ENCODE measurements around the gene CISD3. TPM values are rescaled to one million over a fixed set of nuclear protein-coding genes. Genes with fewer than 3 reads are reported as not detected.

The CISD3 gene
- polyA plus RNA-seq, 5 donors: 9.5 to 20.5 (median 11.5) TPM

GRCh38 chr17:38705803-38706504, 24.2 kb upstream of the CISD3 start:
- DNase-seq: no peak

- no peak for DNase-seq
Observed at GRCh38 chr17:38706505-38707216, 23.5 kb upstream of the CISD3 start.

DNA sequence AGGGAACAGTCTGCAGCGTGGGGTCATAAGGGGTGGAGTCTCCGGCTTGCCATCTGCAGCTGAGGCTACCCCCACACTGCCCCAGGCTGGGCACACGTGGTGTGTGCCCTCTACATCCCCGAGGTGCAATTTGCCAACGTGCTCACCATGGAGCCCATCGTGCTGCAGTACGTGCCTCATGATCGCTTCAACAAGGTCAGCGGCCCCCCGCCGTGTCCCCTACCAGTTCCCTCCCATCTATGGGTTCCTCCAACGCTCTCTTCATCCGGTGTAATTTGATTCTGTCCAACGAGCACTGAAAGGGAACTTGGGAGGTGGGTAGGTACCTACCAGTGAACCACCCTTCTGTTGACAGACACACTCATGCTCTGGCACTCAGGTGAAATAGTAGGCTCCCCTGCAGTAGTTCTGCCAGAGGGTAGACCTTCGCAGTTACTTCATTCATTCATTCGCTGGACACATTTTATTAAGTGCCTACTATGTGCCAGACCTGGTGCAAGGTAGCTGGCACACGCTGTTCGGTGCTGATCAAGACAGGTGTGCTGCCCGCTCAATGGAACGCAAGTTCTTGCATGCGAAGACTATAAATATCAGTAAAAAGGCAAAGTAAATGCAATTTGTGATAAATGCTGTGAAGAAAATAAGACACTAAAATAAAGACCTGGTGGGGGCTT, 22.3 kb upstream of the CISD3 start:
- no peak for DNase-seq

DNA sequence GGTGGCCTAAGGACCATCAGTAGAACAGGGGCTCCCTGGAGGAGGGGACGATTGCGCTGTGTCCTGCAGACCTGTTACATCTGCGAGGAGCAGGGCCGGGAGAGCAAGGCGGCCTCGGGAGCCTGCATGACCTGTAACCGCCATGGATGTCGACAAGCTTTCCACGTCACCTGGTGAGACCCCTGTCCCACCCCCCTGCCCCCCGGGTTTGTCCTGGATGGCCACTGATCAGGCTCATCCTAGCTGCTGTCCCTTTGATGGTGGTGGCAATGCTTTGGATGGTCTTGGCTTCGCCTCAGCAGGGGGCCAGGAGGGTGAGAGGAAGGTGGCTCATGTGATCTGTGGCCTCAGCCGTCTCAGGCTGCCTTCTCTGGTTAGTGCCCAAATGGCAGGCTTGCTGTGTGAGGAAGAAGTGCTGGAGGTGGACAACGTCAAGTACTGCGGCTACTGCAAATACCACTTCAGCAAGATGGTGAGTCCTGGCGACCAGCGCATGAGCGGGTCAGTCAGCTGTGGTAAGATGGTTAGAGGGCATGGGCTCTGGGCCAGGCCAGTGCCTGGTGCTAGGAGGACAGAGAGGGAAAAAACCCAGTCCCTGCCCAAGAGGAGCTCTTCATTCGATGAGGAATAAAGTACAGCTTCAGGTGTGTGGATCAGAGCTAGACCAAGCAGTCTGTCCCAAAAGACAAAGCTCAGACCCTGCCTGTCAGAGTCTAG, 20.9 kb upstream of the CISD3 start:
- no peak for DNase-seq

GRCh38 chr17:38709864-38710603, 20.1 kb upstream of the CISD3 start:
- no peak for DNase-seq

GRCh38 chr17:38710604-38710962, 19.6 kb upstream of the CISD3 start:
- no peak for DNase-seq

GRCh38 chr17:38710985-38711384, 19.2 kb upstream of the CISD3 start:
- no peak for DNase-seq

- DNase-seq: no peak
Observed at GRCh38 chr17:38711792-38712571, 18.2 kb upstream of the CISD3 start.

- DNase-seq: no peak
Observed at GRCh38 chr17:38712593-38712992, 17.5 kb upstream of the CISD3 start.

DNA sequence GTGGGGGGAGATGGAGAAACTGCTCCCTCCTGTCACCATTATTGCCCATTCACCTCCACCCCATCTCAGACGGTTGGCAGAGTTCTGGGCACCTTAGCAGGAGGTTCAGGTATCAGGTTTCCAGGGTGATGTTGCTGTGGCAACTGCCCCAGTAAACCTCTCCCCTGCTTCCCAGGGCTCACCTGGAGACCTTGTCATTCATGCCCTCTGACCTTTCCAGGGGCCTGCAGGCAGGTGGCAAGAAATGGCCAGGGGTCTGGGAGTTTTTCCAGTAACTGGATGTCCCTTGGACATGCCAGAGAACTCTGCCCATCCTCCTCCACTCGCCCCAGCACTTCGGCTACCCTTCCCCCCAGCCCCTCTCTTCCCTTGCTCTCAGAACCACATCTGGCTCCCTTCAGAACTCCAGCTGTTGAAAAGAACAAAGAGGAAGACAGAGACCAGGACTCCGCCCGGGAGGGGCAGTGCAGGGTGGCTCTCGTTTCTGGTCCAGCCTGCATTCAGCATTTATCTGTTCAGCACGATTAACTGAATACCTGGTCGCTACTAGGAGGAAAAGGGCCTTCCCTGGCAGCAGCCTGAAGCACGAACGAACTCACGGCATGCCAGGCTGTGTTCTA, 16.6 kb upstream of the CISD3 start:
- no peak for DNase-seq

DNA sequence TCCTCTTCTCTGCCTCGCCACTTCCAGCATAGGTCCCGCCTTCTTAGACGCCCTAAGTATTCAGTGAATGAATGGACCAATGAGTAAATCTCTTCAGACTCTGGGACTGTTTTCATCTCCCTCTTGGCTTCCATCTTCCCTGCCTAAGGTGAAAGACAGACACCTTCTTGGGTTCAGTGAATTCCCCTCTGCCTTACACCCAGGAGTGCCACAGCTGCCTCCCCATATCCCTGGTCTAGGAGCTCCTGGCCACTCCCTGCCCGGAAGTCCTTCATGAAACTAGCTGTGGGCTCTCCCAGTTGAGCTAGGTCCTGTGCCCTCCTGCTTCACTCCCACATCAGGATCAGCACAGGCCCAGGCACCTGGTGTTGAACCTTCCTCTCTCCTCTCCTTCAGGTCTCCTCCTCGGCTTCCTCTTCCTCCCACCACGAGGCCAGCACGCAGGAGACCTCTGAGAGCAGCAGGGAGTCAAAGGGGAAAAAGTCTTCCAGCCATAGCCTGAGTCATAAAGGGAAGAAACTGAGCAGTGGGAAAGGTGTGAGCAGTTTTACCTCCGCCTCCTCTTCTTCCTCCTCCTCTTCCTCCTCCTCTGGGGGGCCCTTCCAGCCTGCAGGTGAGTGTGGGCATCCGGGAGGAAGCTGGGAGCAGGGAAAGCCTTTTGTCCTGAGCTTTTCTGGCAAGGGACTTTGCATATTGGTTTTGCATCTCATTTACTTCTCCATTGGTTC, 14.8 kb upstream of the CISD3 start:
- DNase-seq: no peak

DNA sequence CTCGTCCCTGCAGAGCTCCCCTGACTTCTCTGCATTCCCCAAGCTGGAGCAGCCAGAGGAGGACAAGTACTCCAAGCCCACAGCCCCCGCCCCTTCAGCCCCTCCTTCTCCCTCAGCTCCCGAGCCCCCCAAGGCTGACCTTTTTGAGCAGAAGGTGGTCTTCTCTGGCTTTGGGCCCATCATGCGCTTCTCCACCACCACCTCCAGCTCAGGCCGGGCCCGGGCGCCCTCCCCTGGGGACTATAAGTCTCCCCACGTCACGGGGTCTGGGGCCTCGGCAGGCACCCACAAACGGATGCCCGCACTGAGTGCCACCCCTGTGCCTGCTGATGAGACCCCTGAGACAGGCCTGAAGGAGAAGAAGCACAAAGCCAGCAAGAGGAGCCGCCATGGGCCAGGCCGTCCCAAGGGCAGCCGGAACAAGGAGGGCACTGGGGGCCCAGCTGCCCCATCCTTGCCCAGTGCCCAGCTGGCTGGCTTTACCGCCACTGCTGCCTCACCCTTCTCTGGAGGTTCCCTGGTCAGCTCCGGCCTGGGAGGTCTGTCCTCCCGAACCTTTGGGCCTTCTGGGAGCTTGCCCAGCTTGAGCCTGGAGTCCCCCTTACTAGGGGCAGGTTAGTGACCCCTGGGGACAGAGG, 13.7 kb upstream of the CISD3 start:
- DNase-seq: no peak

- DNase-seq: no peak
Observed at GRCh38 chr17:38717139-38717745, 12.9 kb upstream of the CISD3 start.

DNA sequence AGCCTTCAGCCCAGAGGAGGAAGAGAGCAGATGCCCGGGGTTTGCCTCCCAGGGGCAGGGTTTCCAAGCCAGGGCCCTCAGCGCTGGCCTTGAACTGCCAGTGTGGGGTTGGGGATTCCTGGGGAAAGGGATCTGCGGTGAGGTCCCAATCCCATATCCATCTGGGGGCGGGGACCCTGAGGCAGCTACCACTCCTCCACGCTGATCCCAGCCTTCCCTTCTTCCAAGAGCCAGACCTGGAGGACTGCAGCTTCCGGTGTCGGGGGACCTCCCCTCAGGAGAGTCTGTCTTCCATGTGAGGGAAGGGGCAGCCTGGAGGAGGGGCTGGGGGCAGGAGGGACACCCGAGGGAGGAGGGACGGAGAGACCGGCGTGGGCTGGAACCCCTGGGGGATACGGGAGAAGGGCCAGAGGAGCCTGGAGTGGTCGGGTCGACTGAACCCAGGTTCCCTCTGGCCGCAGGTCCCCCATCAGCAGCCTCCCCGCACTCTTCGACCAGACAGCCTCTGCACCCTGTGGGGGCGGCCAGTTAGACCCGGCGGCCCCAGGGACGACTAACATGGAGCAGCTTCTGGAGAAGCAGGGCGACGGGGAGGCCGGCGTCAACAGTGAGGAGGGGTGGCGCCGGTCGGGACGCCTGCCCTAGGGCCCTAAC, 10.7 kb upstream of the CISD3 start:
- DNase-seq: no peak

DNA sequence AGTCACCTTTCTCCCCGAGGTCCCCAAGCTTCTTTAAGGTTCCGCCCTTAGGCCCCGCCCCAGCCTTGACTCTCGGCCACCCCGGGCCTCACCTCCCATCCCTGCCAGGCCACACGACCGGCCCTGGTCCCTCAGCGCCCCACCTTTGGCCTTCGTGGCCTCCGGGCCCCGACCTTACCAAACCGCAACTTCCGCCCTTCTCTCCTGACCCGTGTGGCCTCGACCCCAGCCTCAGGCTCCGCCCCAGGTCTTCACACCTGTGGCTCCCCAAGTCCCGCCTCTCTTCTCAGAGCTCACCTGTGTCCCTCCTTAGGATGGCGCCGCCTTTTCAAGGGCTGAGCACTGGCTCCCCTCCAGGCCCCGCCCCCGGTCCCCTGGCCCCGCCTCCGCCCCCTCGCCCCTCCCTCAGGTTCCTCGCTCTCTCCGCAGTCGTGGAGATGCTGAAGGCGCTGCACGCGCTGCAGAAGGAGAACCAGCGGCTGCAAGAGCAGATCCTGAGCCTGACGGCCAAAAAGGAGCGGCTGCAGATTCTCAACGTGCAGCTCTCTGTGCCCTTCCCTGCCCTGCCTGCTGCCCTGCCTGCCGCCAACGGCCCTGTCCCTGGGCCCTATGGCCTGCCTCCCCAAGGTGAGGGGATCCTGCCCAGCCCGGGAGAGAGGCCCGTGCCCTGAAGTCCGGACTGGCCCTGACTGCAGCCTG, 10.0 kb upstream of the CISD3 start:
- DNase-seq: no peak

GRCh38 chr17:38720941-38721340, 9.2 kb upstream of the CISD3 start:
- DNase-seq: no peak

DNA sequence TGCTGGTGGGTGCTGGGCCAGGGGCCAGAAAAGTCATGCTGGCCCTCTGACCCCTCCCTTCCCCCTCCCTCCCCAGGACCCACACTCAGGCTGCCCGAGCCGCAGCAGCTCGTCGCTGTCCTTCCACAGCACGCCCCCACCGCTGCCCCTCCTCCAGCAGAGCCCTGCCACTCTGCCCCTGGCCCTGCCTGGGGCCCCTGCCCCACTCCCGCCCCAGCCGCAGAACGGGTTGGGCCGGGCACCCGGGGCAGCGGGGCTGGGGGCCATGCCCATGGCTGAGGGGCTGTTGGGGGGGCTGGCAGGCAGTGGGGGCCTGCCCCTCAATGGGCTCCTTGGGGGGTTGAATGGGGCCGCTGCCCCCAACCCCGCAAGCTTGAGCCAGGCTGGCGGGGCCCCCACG, 8.3 kb upstream of the CISD3 start:
- DNase-seq: no peak
